GM19351 (cell line): ENCODE measurements around the gene MARCHF3.
"Not testable (repeated sequence)": the region's sequence is repeated elsewhere in the genome, so short reads cannot be mapped to it uniquely, and the experiment has no call there.

Experiments used
- ATAC-seq: cut with Tn5 transposase; IDR thresholded peaks from one replicate; pipeline ENCODE4 v1.9.1; 2021; ENCODE audit warnings: mild to moderate bottlenecking, moderate library complexity; ENCODE audit not compliant: unreplicated experiment

Gene MARCHF3

GRCh38 chr5:126961128-126961527, 69.2 kb downstream of the MARCHF3 start:
- ATAC-seq = no peak

- no peak for ATAC-seq
Observed at GRCh38 chr5:126959188-126959587, 71.2 kb downstream of the MARCHF3 start.

GRCh38 chr5:126956991-126957390, 73.4 kb downstream of the MARCHF3 start:
- no peak for ATAC-seq

GRCh38 chr5:126954981-126955380, 75.4 kb downstream of the MARCHF3 start:
- no peak for ATAC-seq

GRCh38 chr5:126953640-126954039, 76.7 kb downstream of the MARCHF3 start:
- no peak for ATAC-seq

- no peak for ATAC-seq
Observed at GRCh38 chr5:126949475-126949874, 80.9 kb downstream of the MARCHF3 start.

GRCh38 chr5:126948453-126948852, 81.9 kb downstream of the MARCHF3 start:
- no peak for ATAC-seq

- no peak for ATAC-seq
Observed at GRCh38 chr5:126948011-126948355, 82.4 kb downstream of the MARCHF3 start.

GRCh38 chr5:126947146-126948010, 83.0 kb downstream of the MARCHF3 start:
- ATAC-seq = peak; percentile 82

GRCh38 chr5:126942908-126943307, 87.5 kb downstream of the MARCHF3 start:
- not testable (repeated sequence) for ATAC-seq

GRCh38 chr5:126941403-126941802, 89.0 kb downstream of the MARCHF3 start:
- ATAC-seq = no peak

- ATAC-seq = no peak
Observed at GRCh38 chr5:126939887-126940286, 90.5 kb downstream of the MARCHF3 start.

- no peak for ATAC-seq
Observed at GRCh38 chr5:126938466-126938865, 91.9 kb downstream of the MARCHF3 start.

GRCh38 chr5:126937771-126938170, 92.6 kb downstream of the MARCHF3 start:
- ATAC-seq = no peak

GRCh38 chr5:126936775-126937418, 93.5 kb downstream of the MARCHF3 start:
- no peak for ATAC-seq

- ATAC-seq = peak; percentile 68
Observed at GRCh38 chr5:126931963-126932660, 98.2 kb downstream of the MARCHF3 start.

- ATAC-seq = no peak
Observed at GRCh38 chr5:126928041-126928440, 102.3 kb downstream of the MARCHF3 start.

GRCh38 chr5:126927429-126927828, 102.9 kb downstream of the MARCHF3 start:
- ATAC-seq = no peak

- ATAC-seq = no peak
Observed at GRCh38 chr5:126926187-126926586, 104.2 kb downstream of the MARCHF3 start.

- no peak for ATAC-seq
Observed at GRCh38 chr5:126925482-126925881, 104.9 kb downstream of the MARCHF3 start.

GRCh38 chr5:126924331-126925033, 105.9 kb downstream of the MARCHF3 start:
- ATAC-seq = no peak
